K562 treated with DMSO at 1 percent for 12 hours (cell line): ENCODE measurements around the gene BMP8B. TPM values are rescaled to one million over a fixed set of nuclear protein-coding genes. Genes with fewer than 3 reads are reported as not detected.

Experiments used
- total RNA-seq: library from RNA; unstranded; fragments of 300-600 nt; gene quantifications from 2 replicates; pipeline ENCODE4 v1.2.3, GENCODE V29; 2022; ENCODE audit not compliant: insufficient read depth

BMP8B gene
- 0.41 and 1.7 TPM in 2 replicates for total RNA-seq

GRCh38 chr1:39788758-39789570 is at the start of gene BMP8B:
Gene BMP8B, minus strand, starts transcription at chr1:39788865. Its CDS starts 380 bp downstream, at chr1:39788485.

GRCh38 chr1:39771022-39771532 is 17.6 kb downstream of the BMP8B start, which contains the start of gene OXCT2:
Gene OXCT2, minus strand, starts transcription at chr1:39771348. Its CDS starts 93 bp downstream, at chr1:39771255.

DNA sequence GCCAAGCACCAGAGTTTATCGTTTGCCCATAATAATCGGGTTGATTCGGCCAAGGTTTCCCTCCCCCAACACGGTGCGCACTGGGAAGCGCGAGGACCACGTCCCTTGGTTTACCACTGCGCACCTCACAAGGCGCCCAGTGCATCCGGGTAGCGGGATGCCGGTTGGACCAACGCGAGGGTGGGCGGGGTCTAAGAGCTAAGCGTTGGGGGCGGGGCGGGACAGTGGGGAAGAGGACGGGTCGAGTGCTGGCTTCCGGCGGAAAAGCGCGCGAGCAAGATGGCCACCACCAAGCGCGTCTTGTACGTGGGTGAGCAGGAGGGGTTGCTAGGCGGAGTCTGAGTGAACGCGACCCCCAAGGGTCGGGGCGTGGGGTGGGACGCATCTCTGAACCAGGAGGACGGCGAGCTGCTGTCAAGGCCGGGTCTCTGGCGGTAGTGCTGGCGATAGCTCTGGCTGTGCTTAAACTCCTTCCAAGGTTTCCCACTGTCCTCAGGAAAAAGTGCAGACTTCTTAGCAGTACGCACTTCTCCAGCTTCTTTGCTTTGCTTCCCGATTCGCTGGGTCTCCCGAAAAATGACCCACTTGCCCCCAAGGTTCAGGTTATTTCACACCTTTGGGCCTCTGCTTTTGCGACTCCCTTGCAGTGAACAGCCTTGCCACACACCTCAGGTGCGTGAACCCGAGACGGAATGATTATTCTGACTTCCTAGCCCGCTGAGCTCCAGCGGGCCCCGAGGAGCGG is 49.9 kb downstream of the BMP8B start, which contains the start of gene PPIE:
Gene PPIE, plus strand, starts transcription at position 261 of the 745 bp plus-strand sequence. Its CDS starts 19 bp downstream, at position 280.

Other genes with a start within 250 kb of the BMP8B start
- gene PABPC4, start 212.1 kb downstream of the BMP8B start, total RNA-seq: 98.1 and 191 TPM in 2 replicates
- gene HEYL, start 149.2 kb downstream of the BMP8B start, total RNA-seq: 0.69 and 2.0 TPM in 2 replicates
- not detected in 2 replicates for gene NT5C1A, start 116.8 kb downstream of the BMP8B start, total RNA-seq
- gene HPCAL4, start 97.4 kb downstream of the BMP8B start, total RNA-seq: not detected in 2 replicates
- gene PPIE, start 50.0 kb downstream of the BMP8B start, total RNA-seq: 115 and 122 TPM in 2 replicates
- gene OXCT2, start 17.5 kb downstream of the BMP8B start, total RNA-seq: 0.63 and 2.0 TPM in 2 replicates
- 21.1 and 36.2 TPM in 2 replicates for gene TRIT1, start 94.6 kb upstream of the BMP8B start, total RNA-seq
- gene MYCL, start 113.1 kb upstream of the BMP8B start, total RNA-seq: 10.6 and 20.4 TPM in 2 replicates
- not detected in 2 replicates for gene MFSD2A, start 166.3 kb upstream of the BMP8B start, total RNA-seq